Kidney (tissue), 14 donors: Measurements from ENCODE around the gene PEDS1. TPM values are rescaled to one million over a fixed set of nuclear protein-coding genes. Genes with fewer than 3 reads are reported as not detected.

ENCODE experiments used
- DNase-seq, 5 donors: peaks; one replicate each; pipeline ENCODE4 v3.0.0-alpha.2; 2013 to 2020
- FAIRE-seq: peaks from 2 replicates; lab custom pipeline; 2012; peaks lifted over from hg19 to GRCh38; lab: Jason Lieb, UNC
- H3K27ac ChIP-seq, 2 donors: one replicate each; pipeline ENCODE4 v1.7.0; 2013; ENCODE audit warnings: low read depth in 2 of 2, low read length in 2 of 2, inconsistent platforms in 1 of 2
- H3K27me3 ChIP-seq: one replicate; pipeline ENCODE4 v1.7.1; 2013; ENCODE audit warnings: low read length, inconsistent platforms; ENCODE audit not compliant: control insufficient read depth, insufficient read depth
- H3K36me3 ChIP-seq, 3 donors: one replicate each; pipeline versions ENCODE4 v1.7.0 to v1.7.1; 2013; ENCODE audit warnings: low read length in 3 of 3, control low read depth in 1 of 3, inconsistent platforms in 1 of 3; ENCODE audit not compliant: insufficient read depth in 3 of 3, control insufficient read depth in 2 of 3
- H3K4me1 ChIP-seq, 3 donors: one replicate each; pipeline versions ENCODE4 v1.7.0 to v1.7.1; 2013; ENCODE audit warnings: low read length in 3 of 3, inconsistent platforms in 1 of 3, low read depth in 1 of 3; ENCODE audit not compliant: control insufficient read depth in 2 of 3, insufficient read depth in 2 of 3
- H3K4me3 ChIP-seq, 3 donors: one replicate each; pipeline versions ENCODE4 v1.7.0 to v1.8.1; 2013; ENCODE audit warnings: low read length in 3 of 3, control low read depth in 1 of 3, inconsistent platforms in 1 of 3
- H3K9ac ChIP-seq, 3 donors: one replicate each; pipeline versions ENCODE4 v1.7.0 to v1.7.1; 2013; ENCODE audit warnings: low read length in 3 of 3, control low read depth in 1 of 3, inconsistent platforms in 1 of 3
- H3K9me3 ChIP-seq, 3 donors: one replicate each; pipeline versions ENCODE4 v1.7.0 to v1.7.1; 2013; ENCODE audit warnings: low read length in 3 of 3, control low read depth in 1 of 3, inconsistent platforms in 1 of 3; ENCODE audit not compliant: control insufficient read depth in 2 of 3, insufficient read depth in 1 of 3
- CTCF ChIP-seq: IDR thresholded peaks from 3 replicates; pipeline ENCODE4 v1.5.1; 2012; ENCODE audit warnings: mild to moderate bottlenecking, moderate library complexity, borderline replicate concordance; ENCODE audit not compliant: insufficient read depth; ENCODE audit errors: extremely low read depth
- intact Hi-C: fragments of 100-400 bp; cut with DNase I; formaldehyde crosslinking; loops from one replicate; pipeline ENCODE4 v1.11.1; 2022
- polyA plus RNA-seq: library from polyadenylated mRNA; stranded (reverse); fragments of 350-450 nt; fragmentation: Illumina TruSeq; extraction: RNeasy Lipid Tissue Mini Kit (QIAGEN cat#74804); gene quantifications from one replicate; pipeline ENCODE4 v1.2.3, GENCODE V29; 2014; ENCODE audit warnings: low read depth, low replicate concordance; ENCODE audit not compliant: insufficient read depth
- total RNA-seq: library from RNA; stranded (reverse); fragmentation: NEBNext Ultra II Directional; extraction: Animal tissue kit (Norgen Biotek cat#: 25700); gene quantifications from one replicate; pipeline ENCODE4 v1.2.1, GENCODE V29; 2021
- donor health status: control.
- donor health status: control.
- donor health status: control.
- donor health status: control.
- donor health status: control.
- donor health status: DM: yes; HTN: yes; CAD: no.
- donor health status: Normal renal cell carcinoma (clear cell type).

The PEDS1 gene
- total and polyA plus RNA-seq, 2 donors from 2014 or later = 16.3 to 18.3 TPM

DNA sequence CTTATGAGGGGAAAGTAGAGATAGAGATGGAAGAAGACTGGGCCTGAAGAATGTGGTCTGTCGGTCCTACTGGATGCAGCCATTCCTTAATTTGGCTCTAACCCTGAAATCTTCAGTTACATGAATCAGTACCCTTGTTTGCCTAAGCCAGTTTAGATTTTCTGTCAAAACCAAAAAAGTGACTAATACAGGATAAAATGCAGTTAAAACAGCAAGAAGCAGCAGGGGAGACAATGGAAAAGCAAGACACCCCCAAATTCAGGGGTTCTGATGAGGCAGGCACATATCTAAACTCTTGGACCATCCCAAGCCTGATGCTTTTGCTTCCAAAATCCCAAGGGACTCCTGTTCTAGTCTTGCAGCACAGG is 23.2 kb downstream of the PEDS1 start:
- DNase-seq = no peak
- Histone ChIP-seq H3K4me3 (no peak overlapping the region), H3K27ac (no peak overlapping the region), H3K9me3 (no peaks in the 10 kb centered on the region), H3K27me3 (no peaks in the 10 kb centered on the region), H3K9ac (no peak overlapping the region), H3K4me1 (peaks cover 0 to 3% (median 3%) of the 10 kb centered on the region in 3 donors), H3K36me3 (peaks cover 4 to 18% (median 15%) of the 10 kb centered on the region in 3 donors)
- no peak for FAIRE-seq
- TF ChIP-seq CTCF = no peak
- intact Hi-C loops = no loop called here

GRCh38 chr20:50129662-50130355 is 23.7 kb downstream of the PEDS1 start:
- H3K27me3 ChIP-seq = no peaks in the 10 kb centered on the region
- H3K9ac ChIP-seq = no peak overlapping the region
- peaks cover 4 to 20% (median 13%) of the 10 kb centered on the region in 3 donors for H3K36me3 ChIP-seq
- peaks cover 0 to 3% (median 3%) of the 10 kb centered on the region in 3 donors for H3K4me1 ChIP-seq
- no peaks in the 10 kb centered on the region for H3K9me3 ChIP-seq
- DNase-seq (no peak), FAIRE-seq (no peak)
- TF ChIP-seq CTCF = no peak
- intact Hi-C loops = no loop called here
- no peak overlapping the region for H3K27ac ChIP-seq
- H3K4me3 ChIP-seq = no peak overlapping the region

GRCh38 chr20:50128520-50128905 is 25.0 kb downstream of the PEDS1 start:
- Histone ChIP-seq H3K4me1 (peaks cover 0 to 3% (median 0%) of the 10 kb centered on the region in 3 donors), H3K36me3 (peaks cover 4 to 20% (median 13%) of the 10 kb centered on the region in 3 donors), H3K27me3 (no peaks in the 10 kb centered on the region), H3K27ac (no peak overlapping the region), H3K9ac (no peak overlapping the region), H3K9me3 (no peaks in the 10 kb centered on the region), H3K4me3 (no peak overlapping the region)
- FAIRE-seq = no peak
- intact Hi-C loops = no loop called here
- no peak for DNase-seq
- TF ChIP-seq CTCF = no peak
